Mammary epithelial cell (primary cell): ENCODE measurements around the gene DKK3.

Experiments
- CTCF ChIP-seq, 2 donors: IDR thresholded peaks in 1 of 2; conservative IDR thresholded peaks in 1 of 2; 2 replicates each; pipeline ENCODE4 v1.5.1; 2011 to 2012; ENCODE audit warnings: inconsistent platforms in 2 of 2, low read length in 2 of 2, mild to moderate bottlenecking in 2 of 2, control low read depth in 1 of 2, low read depth in 1 of 2; ENCODE audit not compliant: insufficient read depth in 1 of 2; ENCODE audit errors: extremely low read depth in 1 of 2
- EZH2 ChIP-seq: IDR thresholded peaks from 2 replicates; pipeline ENCODE4 v1.6.1; 2012; ENCODE audit warnings: low read length, inconsistent platforms, borderline replicate concordance

GRCh38 chr11:12052676-12053605 is 44.5 kb upstream of the DKK3 start:
- TF ChIP-seq EZH2, result no peak
- TF ChIP-seq CTCF (conservative IDR thresholded peaks at IDR 0.05 in 1 of 2, IDR thresholded peaks at IDR 0.05 in 1 of 2; ENCODE audit: extremely low read depth in 1 of 2, insufficient read depth in 1 of 2, low read depth in 1 of 2, low read length in 2 of 2), result peak; percentile 7 to 22
